ENCODE results near the gene BAX. TPM values are rescaled to one million over a fixed set of nuclear protein-coding genes. Genes with fewer than 3 reads are reported as not detected.

BAX gene
- total RNA-seq, 1 experiment from 2014 or later, result 346 TPM

DNA sequence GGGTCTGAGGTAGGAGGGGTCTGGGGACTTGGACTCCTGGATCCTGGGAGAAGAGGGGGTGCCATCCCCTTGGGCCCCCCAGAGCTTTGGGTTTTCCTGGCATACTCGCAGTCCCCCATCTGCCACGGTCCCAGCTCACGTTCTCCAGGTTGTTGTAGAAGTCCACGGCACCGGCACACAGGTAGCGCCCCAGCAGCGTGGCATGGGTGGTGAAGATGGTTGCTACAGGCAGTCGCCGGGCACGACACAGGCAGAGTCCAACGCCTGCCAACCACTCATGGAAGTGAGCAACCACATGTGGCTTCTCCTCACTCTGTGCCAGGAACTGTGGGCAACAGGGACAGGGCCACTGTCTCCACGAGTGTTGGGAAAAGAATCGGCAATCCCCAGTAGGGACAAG lies 31.0 kb downstream of the BAX start:
- Mint-ChIP-seq H3K4me1 (peaks cover 7% of the 10 kb centered on the region), H3K9me3 (no peaks in the 10 kb centered on the region), H3K27me3 (ENCODE audit: low read depth) (no peaks in the 10 kb centered on the region), H3K4me3 (no peak overlapping the region), H3K27ac (no peak overlapping the region), H3K36me3 (peaks cover 46% of the 10 kb centered on the region)
- ChIA-PET CTCF (interaction anchor here (1.5 to 4.2 kb wide), 4 partner anchors 7 to 225 kb away, joined by 5 to 49 read pairs (median 16); partner anchors contain the start of genes GYS1 and RUVBL2), POLR2A (interaction anchor here (0.6 kb wide), 1 partner anchor 117 kb away, joined by 3 read pairs; the partner anchor contains the start of gene PLEKHA4)
- no peak for DNase-seq (ENCODE audit: low spot score)
- TF ChIP-seq, protein P1, sequence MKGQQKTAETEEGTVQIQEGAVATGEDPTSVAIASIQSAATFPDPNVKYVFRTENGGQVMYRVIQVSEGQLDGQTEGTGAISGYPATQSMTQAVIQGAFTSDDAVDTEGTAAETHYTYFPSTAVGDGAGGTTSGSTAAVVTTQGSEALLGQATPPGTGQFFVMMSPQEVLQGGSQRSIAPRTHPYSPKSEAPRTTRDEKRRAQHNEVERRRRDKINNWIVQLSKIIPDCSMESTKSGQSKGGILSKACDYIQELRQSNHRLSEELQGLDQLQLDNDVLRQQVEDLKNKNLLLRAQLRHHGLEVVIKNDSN (CRISPR knock-in tag; IDR thresholded peaks at IDR 0.05), result no peak
- TF ChIP-seq, protein P2, sequence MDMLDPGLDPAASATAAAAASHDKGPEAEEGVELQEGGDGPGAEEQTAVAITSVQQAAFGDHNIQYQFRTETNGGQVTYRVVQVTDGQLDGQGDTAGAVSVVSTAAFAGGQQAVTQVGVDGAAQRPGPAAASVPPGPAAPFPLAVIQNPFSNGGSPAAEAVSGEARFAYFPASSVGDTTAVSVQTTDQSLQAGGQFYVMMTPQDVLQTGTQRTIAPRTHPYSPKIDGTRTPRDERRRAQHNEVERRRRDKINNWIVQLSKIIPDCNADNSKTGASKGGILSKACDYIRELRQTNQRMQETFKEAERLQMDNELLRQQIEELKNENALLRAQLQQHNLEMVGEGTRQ (CRISPR knock-in tag; IDR thresholded peaks at IDR 0.05), result no peak
- TF ChIP-seq, protein P3, sequence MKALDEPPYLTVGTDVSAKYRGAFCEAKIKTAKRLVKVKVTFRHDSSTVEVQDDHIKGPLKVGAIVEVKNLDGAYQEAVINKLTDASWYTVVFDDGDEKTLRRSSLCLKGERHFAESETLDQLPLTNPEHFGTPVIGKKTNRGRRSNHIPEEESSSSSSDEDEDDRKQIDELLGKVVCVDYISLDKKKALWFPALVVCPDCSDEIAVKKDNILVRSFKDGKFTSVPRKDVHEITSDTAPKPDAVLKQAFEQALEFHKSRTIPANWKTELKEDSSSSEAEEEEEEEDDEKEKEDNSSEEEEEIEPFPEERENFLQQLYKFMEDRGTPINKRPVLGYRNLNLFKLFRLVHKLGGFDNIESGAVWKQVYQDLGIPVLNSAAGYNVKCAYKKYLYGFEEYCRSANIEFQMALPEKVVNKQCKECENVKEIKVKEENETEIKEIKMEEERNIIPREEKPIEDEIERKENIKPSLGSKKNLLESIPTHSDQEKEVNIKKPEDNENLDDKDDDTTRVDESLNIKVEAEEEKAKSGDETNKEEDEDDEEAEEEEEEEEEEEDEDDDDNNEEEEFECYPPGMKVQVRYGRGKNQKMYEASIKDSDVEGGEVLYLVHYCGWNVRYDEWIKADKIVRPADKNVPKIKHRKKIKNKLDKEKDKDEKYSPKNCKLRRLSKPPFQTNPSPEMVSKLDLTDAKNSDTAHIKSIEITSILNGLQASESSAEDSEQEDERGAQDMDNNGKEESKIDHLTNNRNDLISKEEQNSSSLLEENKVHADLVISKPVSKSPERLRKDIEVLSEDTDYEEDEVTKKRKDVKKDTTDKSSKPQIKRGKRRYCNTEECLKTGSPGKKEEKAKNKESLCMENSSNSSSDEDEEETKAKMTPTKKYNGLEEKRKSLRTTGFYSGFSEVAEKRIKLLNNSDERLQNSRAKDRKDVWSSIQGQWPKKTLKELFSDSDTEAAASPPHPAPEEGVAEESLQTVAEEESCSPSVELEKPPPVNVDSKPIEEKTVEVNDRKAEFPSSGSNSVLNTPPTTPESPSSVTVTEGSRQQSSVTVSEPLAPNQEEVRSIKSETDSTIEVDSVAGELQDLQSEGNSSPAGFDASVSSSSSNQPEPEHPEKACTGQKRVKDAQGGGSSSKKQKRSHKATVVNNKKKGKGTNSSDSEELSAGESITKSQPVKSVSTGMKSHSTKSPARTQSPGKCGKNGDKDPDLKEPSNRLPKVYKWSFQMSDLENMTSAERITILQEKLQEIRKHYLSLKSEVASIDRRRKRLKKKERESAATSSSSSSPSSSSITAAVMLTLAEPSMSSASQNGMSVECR (CRISPR knock-in tag; IDR thresholded peaks at IDR 0.05; ENCODE audit: borderline replicate concordance), result no peak
- TF ChIP-seq CREM (CRISPR knock-in tag; IDR thresholded peaks at IDR 0.05) (no peak), ZNF232 (CRISPR knock-in tag; IDR thresholded peaks at IDR 0.05) (no peak)
- ATAC-seq, result no peak

DNA sequence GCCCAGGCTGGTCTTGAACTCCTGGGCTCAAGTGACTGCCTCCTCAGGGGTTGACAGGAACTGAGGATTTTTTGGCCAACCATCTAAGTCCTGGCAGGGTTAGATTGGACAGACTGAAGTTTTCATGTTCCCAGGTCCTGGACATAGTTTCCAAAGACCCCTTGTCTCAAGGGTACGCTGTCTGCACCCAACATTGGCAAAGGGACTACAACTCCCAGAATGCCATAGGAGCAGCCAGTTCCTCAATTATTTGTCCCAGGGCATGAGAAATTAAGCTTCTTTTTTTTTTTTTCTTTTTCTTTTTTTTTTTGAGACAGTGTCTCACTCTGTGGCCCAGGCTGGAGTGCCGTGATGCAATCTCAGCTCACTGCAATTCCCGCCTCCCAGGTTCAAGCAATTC lies 31.5 kb downstream of the BAX start:
- ChIA-PET POLR2A (interaction anchor here (0.6 to 0.8 kb wide), 2 partner anchors 118 to 127 kb away, joined by 3 read pairs; partner anchors contain the start of gene PLEKHA4), CTCF (interaction anchor here (1.2 to 4.2 kb wide), 6 partner anchors 12 to 224 kb away, joined by 3 to 18 read pairs (median 6); no protein-coding TSS in a partner anchor)
- no peaks in the 10 kb centered on the region for H3K27me3 Mint-ChIP-seq (ENCODE audit: low read depth)
- H3K4me1 Mint-ChIP-seq, result peaks cover 12% of the 10 kb centered on the region
- H3K27ac Mint-ChIP-seq, result no peak overlapping the region
- TF ChIP-seq, protein P1 (CRISPR knock-in tag; IDR thresholded peaks at IDR 0.05), result no peak
- TF ChIP-seq, protein P4, sequence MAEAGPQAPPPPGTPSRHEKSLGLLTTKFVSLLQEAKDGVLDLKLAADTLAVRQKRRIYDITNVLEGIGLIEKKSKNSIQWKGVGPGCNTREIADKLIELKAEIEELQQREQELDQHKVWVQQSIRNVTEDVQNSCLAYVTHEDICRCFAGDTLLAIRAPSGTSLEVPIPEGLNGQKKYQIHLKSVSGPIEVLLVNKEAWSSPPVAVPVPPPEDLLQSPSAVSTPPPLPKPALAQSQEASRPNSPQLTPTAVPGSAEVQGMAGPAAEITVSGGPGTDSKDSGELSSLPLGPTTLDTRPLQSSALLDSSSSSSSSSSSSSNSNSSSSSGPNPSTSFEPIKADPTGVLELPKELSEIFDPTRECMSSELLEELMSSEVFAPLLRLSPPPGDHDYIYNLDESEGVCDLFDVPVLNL (CRISPR knock-in tag; IDR thresholded peaks at IDR 0.05; ENCODE audit: borderline replicate concordance, low read depth), result no peak
- no peak for TF ChIP-seq RORB (CRISPR knock-in tag; IDR thresholded peaks at IDR 0.05)
- TF ChIP-seq, protein P5, sequence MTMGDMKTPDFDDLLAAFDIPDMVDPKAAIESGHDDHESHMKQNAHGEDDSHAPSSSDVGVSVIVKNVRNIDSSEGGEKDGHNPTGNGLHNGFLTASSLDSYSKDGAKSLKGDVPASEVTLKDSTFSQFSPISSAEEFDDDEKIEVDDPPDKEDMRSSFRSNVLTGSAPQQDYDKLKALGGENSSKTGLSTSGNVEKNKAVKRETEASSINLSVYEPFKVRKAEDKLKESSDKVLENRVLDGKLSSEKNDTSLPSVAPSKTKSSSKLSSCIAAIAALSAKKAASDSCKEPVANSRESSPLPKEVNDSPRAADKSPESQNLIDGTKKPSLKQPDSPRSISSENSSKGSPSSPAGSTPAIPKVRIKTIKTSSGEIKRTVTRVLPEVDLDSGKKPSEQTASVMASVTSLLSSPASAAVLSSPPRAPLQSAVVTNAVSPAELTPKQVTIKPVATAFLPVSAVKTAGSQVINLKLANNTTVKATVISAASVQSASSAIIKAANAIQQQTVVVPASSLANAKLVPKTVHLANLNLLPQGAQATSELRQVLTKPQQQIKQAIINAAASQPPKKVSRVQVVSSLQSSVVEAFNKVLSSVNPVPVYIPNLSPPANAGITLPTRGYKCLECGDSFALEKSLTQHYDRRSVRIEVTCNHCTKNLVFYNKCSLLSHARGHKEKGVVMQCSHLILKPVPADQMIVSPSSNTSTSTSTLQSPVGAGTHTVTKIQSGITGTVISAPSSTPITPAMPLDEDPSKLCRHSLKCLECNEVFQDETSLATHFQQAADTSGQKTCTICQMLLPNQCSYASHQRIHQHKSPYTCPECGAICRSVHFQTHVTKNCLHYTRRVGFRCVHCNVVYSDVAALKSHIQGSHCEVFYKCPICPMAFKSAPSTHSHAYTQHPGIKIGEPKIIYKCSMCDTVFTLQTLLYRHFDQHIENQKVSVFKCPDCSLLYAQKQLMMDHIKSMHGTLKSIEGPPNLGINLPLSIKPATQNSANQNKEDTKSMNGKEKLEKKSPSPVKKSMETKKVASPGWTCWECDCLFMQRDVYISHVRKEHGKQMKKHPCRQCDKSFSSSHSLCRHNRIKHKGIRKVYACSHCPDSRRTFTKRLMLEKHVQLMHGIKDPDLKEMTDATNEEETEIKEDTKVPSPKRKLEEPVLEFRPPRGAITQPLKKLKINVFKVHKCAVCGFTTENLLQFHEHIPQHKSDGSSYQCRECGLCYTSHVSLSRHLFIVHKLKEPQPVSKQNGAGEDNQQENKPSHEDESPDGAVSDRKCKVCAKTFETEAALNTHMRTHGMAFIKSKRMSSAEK (CRISPR knock-in tag; IDR thresholded peaks at IDR 0.05; ENCODE audit: borderline replicate concordance), result no peak
- TF ChIP-seq, protein P6, sequence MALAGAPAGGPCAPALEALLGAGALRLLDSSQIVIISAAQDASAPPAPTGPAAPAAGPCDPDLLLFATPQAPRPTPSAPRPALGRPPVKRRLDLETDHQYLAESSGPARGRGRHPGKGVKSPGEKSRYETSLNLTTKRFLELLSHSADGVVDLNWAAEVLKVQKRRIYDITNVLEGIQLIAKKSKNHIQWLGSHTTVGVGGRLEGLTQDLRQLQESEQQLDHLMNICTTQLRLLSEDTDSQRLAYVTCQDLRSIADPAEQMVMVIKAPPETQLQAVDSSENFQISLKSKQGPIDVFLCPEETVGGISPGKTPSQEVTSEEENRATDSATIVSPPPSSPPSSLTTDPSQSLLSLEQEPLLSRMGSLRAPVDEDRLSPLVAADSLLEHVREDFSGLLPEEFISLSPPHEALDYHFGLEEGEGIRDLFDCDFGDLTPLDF (CRISPR knock-in tag; IDR thresholded peaks at IDR 0.05), result no peak
- no peak for TF ChIP-seq EMX1 (CRISPR knock-in tag; IDR thresholded peaks at IDR 0.05)
- no peak for TF ChIP-seq ZNF263 (CRISPR knock-in tag; IDR thresholded peaks at IDR 0.05; ENCODE audit: low read depth)
- TF ChIP-seq, protein P7, sequence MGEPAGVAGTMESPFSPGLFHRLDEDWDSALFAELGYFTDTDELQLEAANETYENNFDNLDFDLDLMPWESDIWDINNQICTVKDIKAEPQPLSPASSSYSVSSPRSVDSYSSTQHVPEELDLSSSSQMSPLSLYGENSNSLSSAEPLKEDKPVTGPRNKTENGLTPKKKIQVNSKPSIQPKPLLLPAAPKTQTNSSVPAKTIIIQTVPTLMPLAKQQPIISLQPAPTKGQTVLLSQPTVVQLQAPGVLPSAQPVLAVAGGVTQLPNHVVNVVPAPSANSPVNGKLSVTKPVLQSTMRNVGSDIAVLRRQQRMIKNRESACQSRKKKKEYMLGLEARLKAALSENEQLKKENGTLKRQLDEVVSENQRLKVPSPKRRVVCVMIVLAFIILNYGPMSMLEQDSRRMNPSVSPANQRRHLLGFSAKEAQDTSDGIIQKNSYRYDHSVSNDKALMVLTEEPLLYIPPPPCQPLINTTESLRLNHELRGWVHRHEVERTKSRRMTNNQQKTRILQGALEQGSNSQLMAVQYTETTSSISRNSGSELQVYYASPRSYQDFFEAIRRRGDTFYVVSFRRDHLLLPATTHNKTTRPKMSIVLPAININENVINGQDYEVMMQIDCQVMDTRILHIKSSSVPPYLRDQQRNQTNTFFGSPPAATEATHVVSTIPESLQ (CRISPR knock-in tag; IDR thresholded peaks at IDR 0.05), result no peak
- TF ChIP-seq NFYB (CRISPR knock-in tag; conservative IDR thresholded peaks at IDR 0.05; ENCODE audit: low read depth), result no peak
- TF ChIP-seq, protein P8, sequence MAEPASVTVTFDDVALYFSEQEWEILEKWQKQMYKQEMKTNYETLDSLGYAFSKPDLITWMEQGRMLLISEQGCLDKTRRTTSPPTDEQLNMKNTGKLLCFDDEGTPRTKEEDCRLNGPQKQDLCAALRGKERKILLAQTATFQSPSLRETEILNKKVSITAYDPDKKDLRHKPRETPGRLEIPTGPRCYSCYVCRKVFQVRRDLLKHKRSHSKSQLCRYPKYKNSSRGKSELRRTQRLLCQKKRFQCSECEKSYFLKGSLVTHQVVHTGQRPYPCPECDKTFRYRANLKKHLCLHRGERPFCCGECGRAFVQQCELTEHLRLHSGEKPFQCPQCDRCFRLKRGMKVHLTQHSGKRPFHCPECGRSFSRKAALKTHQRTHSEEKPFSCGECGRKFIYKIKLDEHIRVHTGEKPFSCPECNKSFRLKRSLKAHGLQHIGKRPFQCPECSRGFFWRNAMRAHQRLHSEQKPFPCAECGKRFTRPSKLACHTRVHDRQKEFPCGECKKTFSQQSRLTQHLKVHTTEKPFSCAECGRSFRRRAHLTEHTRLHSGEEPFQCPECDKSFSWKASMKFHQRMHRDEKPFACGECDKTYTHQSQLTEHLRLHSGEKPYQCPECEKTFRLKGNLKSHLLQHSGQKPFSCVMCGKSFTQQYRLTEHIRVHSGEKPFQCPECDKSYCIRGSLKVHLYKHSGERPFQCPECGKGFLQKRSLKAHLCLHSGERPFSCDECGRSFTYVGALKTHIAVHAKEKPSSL (CRISPR knock-in tag; conservative IDR thresholded peaks at IDR 0.05), result no peak
- TF ChIP-seq ZNF232 (CRISPR knock-in tag; IDR thresholded peaks at IDR 0.05), result no peak
- TF ChIP-seq ZBTB21 (CRISPR knock-in tag; IDR thresholded peaks at IDR 0.05; ENCODE audit: borderline replicate concordance), result no peak
- peaks cover 49% of the 10 kb centered on the region for H3K36me3 Mint-ChIP-seq
- H3K9me3 Mint-ChIP-seq, result no peaks in the 10 kb centered on the region
- DNase-seq (ENCODE audit: low spot score) (no peak), ATAC-seq (no peak)
- no peak overlapping the region for H3K4me3 Mint-ChIP-seq
